ENCODE data around the gene PRKCZ. TPM values are rescaled to one million over a fixed set of nuclear protein-coding genes. Genes with fewer than 3 reads are reported as not detected.

Gene PRKCZ
- total RNA-seq, 2 experiments from 2014 or later: 6.8 to 7.0 TPM

DNA sequence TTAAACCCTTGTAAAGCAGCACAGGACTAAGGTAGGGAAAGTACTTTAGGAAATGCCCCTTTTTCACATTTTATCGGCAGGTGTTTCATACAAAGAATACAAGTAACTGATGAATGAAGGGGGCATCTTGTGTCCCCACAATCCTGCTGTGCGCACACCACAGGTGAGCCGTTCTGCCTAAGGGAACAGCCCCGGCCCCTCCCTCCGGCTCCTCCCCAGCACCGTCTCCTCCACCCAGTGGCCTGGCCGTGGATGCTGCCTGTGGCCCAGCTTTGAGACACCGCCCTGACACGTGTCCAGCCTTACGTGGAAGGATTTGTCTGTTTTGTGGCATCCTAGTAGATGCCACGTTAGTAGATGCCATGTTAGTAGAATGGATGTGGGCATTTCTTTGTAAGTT is 131.5 kb downstream of the PRKCZ start:
- peaks cover 4% of the 10 kb centered on the region for H3K36me3 Mint-ChIP-seq (ENCODE audit: low read depth)
- H3K27ac Mint-ChIP-seq: no peak overlapping the region
- intact Hi-C loops (cut with micrococcal nuclease): no loop called here
- CTCF ChIA-PET: interaction anchor here (3.0 kb wide), 1 partner anchor 7 kb away, joined by 9 read pairs; no protein-coding TSS in a partner anchor
- no peaks in the 10 kb centered on the region for H3K27me3 Mint-ChIP-seq (ENCODE audit: low read depth)
- H3K4me1 Mint-ChIP-seq (ENCODE audit: low read depth): no peaks in the 10 kb centered on the region
- H3K4me3 Mint-ChIP-seq: no peak overlapping the region
- DNase-seq: no peak
- no peaks in the 10 kb centered on the region for H3K9me3 Mint-ChIP-seq

DNA sequence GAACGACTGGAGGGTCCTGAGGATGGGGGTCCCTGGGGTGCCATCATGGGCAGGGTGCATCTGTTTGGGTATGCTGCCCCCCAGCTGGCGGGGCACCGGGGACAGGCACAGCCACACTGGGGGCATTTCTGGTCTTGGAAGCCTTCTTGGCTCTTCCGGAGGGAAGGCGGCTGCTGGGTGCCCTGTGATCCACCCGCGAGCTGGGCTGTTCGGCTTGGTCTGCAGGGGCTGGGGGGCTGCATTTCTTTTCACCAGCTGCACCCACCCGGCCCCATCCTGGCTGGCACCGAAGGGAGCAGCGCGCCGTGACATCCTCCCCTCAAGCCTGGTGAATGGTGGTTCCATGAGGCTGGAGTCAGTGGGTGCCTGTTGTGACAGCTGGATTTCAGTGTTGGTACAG is 132.2 kb downstream of the PRKCZ start:
- CTCF ChIA-PET: interaction anchor here (3.0 kb wide), 1 partner anchor 8 kb away, joined by 9 read pairs; no protein-coding TSS in a partner anchor
- no peaks in the 10 kb centered on the region for H3K27me3 Mint-ChIP-seq (ENCODE audit: low read depth)
- H3K36me3 Mint-ChIP-seq (ENCODE audit: low read depth): peaks cover 4% of the 10 kb centered on the region
- H3K4me3 Mint-ChIP-seq: no peak overlapping the region
- DNase-seq: no peak
- intact Hi-C loops (cut with micrococcal nuclease): no loop called here
- no peaks in the 10 kb centered on the region for H3K9me3 Mint-ChIP-seq
- no peaks in the 10 kb centered on the region for H3K4me1 Mint-ChIP-seq (ENCODE audit: low read depth)
- no peak overlapping the region for H3K27ac Mint-ChIP-seq

DNA sequence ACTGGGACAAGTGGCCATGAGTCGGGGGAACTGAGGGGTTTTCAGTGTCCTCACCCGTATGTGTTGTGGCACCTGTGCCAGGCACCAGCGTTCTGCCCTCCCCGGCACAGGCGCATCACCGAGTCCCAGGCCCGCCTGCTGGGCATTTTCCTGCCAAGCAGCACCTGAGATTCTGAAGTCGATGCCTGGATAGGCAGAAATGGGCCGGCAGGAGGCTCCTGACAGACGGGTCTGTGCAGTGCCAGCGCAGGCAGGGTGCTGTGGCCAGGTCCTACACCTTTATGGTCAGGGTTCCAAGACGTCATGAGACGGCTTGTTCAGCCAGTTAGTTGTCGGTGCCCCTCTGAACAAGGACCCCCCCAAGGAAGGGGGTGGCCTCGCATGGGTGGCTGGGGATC is 133.7 kb downstream of the PRKCZ start:
- no peak for DNase-seq
- CTCF ChIA-PET: interaction anchor here (3.0 kb wide), 1 partner anchor 9 kb away, joined by 9 read pairs; no protein-coding TSS in a partner anchor
- Mint-ChIP-seq H3K27ac (no peak overlapping the region), H3K4me3 (no peak overlapping the region), H3K4me1 (ENCODE audit: low read depth) (no peaks in the 10 kb centered on the region), H3K9me3 (no peaks in the 10 kb centered on the region), H3K36me3 (ENCODE audit: low read depth) (peaks cover 4% of the 10 kb centered on the region), H3K27me3 (ENCODE audit: low read depth) (no peaks in the 10 kb centered on the region)
- intact Hi-C loops (cut with micrococcal nuclease): no loop called here

DNA sequence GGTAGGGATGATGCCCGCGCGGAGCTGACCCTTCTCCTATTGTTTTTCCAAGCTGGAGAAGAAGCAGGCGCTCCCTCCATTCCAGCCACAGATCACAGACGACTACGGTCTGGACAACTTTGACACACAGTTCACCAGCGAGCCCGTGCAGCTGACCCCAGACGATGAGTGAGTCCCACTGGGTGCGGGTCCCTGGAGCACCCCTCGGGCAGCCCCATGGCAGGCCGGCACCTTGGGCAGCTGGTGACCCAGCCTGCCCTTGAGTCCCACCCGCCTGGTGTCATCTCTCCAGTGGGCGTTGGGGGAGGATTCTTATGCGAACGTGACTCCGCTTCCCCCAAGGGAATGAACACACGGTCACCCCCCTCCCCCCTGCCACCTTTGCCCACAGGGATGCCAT is 134.3 kb downstream of the PRKCZ start:
- DNase-seq: no peak
- H3K27ac Mint-ChIP-seq: no peak overlapping the region
- intact Hi-C loops (cut with micrococcal nuclease): no loop called here
- H3K9me3 Mint-ChIP-seq: no peaks in the 10 kb centered on the region
- CTCF ChIA-PET: interaction anchor here (3.0 kb wide), 1 partner anchor 10 kb away, joined by 9 read pairs; no protein-coding TSS in a partner anchor
- no peak overlapping the region for H3K4me3 Mint-ChIP-seq
- H3K4me1 Mint-ChIP-seq (ENCODE audit: low read depth): peaks cover 4% of the 10 kb centered on the region
- peaks cover 6% of the 10 kb centered on the region for H3K36me3 Mint-ChIP-seq (ENCODE audit: low read depth)
- H3K27me3 Mint-ChIP-seq (ENCODE audit: low read depth): no peaks in the 10 kb centered on the region

DNA sequence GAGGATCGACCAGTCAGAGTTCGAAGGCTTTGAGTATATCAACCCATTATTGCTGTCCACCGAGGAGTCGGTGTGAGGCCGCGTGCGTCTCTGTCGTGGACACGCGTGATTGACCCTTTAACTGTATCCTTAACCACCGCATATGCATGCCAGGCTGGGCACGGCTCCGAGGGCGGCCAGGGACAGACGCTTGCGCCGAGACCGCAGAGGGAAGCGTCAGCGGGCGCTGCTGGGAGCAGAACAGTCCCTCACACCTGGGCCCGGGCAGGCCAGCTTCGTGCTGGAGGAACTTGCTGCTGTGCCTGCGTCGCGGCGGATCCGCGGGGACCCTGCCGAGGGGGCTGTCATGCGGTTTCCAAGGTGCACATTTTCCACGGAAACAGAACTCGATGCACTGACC is 134.7 kb downstream of the PRKCZ start:
- Mint-ChIP-seq H3K9me3 (no peaks in the 10 kb centered on the region), H3K36me3 (ENCODE audit: low read depth) (peaks cover 6% of the 10 kb centered on the region), H3K4me3 (no peak overlapping the region), H3K27ac (no peak overlapping the region), H3K4me1 (ENCODE audit: low read depth) (peaks cover 4% of the 10 kb centered on the region), H3K27me3 (ENCODE audit: low read depth) (no peaks in the 10 kb centered on the region)
- CTCF ChIA-PET: interaction anchor here (3.0 kb wide), 1 partner anchor 10 kb away, joined by 9 read pairs; no protein-coding TSS in a partner anchor
- intact Hi-C loops (cut with micrococcal nuclease): no loop called here
- DNase-seq: no peak

DNA sequence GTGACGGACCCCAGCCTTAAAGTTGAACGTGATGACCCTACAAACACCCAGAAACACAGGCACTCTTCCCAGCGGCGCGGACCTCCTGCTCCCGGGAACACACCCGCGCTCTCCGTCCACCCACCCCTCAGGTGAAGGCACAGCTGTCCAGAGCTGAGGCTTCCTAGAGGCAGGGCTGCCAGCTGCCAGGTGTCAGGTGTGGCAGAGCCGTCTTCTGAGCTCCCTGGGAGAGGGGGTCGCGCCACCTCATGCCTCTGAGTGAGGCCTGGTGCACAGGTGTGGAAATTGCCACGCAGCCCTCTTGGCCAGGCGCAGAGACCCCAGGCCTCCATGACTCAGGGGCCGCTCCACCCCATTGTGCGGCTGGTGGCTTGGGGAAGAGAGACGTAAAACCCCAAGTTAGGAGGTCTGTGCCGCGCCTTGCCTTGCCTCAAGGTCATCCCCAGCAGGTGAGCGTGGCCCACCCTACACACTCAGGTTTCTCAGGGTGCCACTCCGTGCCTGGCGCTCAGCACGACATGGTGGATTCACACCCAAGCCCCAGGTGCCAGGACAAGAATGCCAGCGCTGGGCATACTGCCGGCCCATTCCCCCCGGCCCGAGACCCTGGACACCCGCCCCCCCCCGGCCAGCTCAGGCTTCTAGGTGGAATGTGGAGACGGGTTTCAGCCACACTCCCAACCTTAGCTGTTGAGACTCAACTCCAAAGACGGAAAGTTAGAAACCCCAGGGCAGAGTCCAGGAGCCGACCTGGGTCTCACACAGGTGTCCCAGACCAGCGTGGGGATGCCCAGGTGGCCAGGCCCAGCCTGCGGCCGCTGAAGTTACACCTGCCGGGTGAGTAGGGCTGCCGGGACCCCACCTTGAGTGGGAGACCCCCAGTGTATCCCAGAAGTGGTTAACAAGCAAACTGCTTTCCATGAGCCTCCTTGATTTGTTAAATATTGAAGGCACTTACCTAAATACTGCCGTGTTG is 136.0 kb downstream of the PRKCZ start:
- CTCF ChIA-PET: no interaction called here
- Mint-ChIP-seq H3K9me3 (no peaks in the 10 kb centered on the region), H3K4me1 (ENCODE audit: low read depth) (peaks cover 9% of the 10 kb centered on the region)

DNA sequence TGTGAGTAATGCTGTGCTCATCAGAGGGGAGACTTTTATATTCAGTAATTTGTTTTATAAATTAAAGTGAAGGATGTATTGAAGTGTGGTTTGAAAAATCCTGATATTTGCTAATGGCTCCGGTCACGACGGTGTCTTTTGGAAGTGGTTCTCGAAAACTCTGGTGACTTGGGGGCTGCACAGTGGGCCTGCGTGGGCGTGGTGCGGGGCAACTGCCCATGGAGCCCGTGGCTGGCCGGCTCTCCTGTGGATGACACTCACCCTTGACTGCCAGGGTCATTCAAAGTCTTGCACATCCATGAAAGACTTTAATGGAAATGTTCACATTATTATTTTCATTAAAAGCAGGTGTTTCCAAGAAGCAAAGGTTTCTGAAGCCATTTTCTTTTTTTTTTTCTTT is 136.7 kb downstream of the PRKCZ start:
- Mint-ChIP-seq H3K4me1 (ENCODE audit: low read depth) (peaks cover 14% of the 10 kb centered on the region), H3K36me3 (ENCODE audit: low read depth) (peaks cover 6% of the 10 kb centered on the region), H3K27me3 (ENCODE audit: low read depth) (no peaks in the 10 kb centered on the region), H3K9me3 (no peaks in the 10 kb centered on the region), H3K27ac (no peak overlapping the region), H3K4me3 (no peak overlapping the region)
- intact Hi-C loops (cut with micrococcal nuclease): no loop called here
- CTCF ChIA-PET: no interaction called here
- no peak for DNase-seq

More for the DNA sequence above, 136.0 kb downstream of the PRKCZ start:
- no peaks in the 10 kb centered on the region for H3K27me3 Mint-ChIP-seq (ENCODE audit: low read depth)
- no peak for DNase-seq
- no peak overlapping the region for H3K27ac Mint-ChIP-seq
- intact Hi-C loops (cut with micrococcal nuclease): no loop called here
- peaks cover 6% of the 10 kb centered on the region for H3K36me3 Mint-ChIP-seq (ENCODE audit: low read depth)
- no peak overlapping the region for H3K4me3 Mint-ChIP-seq

DNA sequence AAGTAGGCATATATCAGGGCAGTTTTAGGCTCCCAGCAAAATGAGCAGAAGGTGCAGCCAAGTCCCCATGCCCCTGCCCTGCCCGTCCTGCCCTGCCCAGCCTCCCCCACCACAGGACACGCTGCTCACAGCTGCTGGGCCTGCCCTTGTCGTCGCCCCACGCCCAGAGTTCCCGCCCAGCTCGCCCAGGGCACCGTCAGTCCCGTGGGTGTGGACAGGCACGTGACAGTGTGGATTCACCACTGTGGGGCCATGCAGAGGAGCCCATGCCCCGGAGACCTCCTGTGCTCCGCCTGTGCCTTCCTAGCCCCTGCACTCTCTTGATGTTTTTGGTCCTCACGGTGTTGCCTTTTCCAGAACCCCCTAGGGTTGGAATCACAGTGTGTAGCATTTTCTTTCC is 137.4 kb downstream of the PRKCZ start:
- H3K27me3 Mint-ChIP-seq (ENCODE audit: low read depth): no peaks in the 10 kb centered on the region
- no peak for DNase-seq
- CTCF ChIA-PET: no interaction called here
- peaks cover 6% of the 10 kb centered on the region for H3K36me3 Mint-ChIP-seq (ENCODE audit: low read depth)
- no peak overlapping the region for H3K4me3 Mint-ChIP-seq
- intact Hi-C loops (cut with micrococcal nuclease): no loop called here
- H3K9me3 Mint-ChIP-seq: no peaks in the 10 kb centered on the region
- H3K27ac Mint-ChIP-seq: no peak overlapping the region
- peaks cover 16% of the 10 kb centered on the region for H3K4me1 Mint-ChIP-seq (ENCODE audit: low read depth)

DNA sequence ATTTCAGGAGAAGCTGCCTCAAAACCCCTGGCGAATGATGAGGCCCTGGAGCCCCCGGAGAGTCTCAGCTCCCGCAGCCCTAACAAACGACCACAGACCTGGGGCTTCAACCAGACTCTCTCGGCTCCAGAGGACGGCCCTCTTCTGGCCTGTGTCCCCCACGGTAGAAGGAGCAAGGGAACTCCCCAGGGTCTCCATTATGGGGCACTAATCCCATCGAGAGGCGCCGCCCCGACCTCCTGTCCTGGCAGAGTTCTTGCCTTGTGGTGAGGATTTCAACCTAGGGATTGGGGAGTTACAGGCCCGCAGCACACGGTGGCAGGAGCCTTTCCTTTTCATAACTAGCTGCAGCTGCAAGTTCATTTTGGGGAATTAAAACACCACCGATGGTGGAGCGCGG is 138.1 kb downstream of the PRKCZ start:
- H3K36me3 Mint-ChIP-seq (ENCODE audit: low read depth): peaks cover 6% of the 10 kb centered on the region
- intact Hi-C loops (cut with micrococcal nuclease): no loop called here
- no peak for DNase-seq
- H3K27ac Mint-ChIP-seq: no peak overlapping the region
- H3K27me3 Mint-ChIP-seq (ENCODE audit: low read depth): no peaks in the 10 kb centered on the region
- peaks cover 23% of the 10 kb centered on the region for H3K4me1 Mint-ChIP-seq (ENCODE audit: low read depth)
- H3K4me3 Mint-ChIP-seq: peak overlapping the region; percentile 39
- no peaks in the 10 kb centered on the region for H3K9me3 Mint-ChIP-seq
- CTCF ChIA-PET: interaction anchor here (2.2 kb wide), 1 partner anchor 14 kb away, joined by 11 read pairs; no protein-coding TSS in a partner anchor

DNA sequence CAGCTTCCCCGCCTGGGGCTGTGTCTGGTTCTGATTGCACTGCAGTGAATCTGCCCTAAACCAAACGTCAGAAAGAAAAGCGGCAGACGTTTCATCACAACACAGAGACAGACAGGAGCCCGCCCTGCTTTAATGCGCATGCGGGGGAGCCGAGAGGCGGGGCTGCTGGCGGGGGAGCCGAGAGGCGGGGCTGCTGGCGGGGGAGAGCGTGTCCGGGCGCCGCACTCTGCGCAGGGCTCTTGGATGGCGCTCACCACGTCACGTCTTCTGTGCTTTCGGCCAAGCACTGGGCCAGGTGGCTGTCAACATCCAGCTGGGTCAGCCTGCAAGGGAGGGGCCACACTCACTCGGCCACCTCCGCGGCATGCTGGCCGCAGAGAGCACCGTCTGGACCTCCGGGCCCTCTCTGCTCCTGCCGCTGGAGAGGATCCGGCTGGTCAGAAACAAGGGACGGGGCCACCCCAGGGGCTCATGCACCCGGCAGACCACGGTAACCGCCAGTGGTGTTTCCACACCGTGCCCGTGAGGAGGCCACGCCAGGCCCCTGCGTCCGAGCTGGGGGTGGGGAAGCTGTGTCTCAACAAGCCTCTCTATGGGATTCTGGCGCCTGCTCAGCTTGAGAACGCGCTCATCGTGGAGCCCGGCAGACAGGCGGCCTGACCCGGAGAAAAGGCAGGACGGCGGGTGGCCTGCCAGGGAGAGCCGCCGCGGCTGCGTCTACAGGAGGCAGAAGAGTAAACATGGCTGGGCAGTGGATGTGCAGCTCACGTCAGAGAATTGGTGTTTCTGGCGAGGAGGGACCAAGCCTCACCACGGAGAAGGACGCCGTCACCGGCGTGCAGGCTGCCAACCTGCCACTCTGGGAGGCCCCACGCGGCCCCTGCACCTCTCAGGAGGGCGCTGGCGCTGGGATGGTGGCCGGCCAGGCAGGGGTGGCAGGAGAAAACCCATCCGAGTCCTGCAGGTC is 139.5 kb downstream of the PRKCZ start:
- Mint-ChIP-seq H3K4me1 (ENCODE audit: low read depth) (peaks cover 25% of the 10 kb centered on the region), H3K36me3 (ENCODE audit: low read depth) (peaks cover 6% of the 10 kb centered on the region), H3K9me3 (no peaks in the 10 kb centered on the region), H3K4me3 (peak overlapping the region; percentile 74), H3K27me3 (ENCODE audit: low read depth) (no peaks in the 10 kb centered on the region), H3K27ac (peak overlapping the region; percentile 91)
- intact Hi-C loops (cut with micrococcal nuclease): loop anchor here (1.0 kb wide), 1 partner anchor 56 kb away; no protein-coding TSS in a partner anchor
- CTCF ChIA-PET: interaction anchor here (0.6 to 2.2 kb wide), 6 partner anchors 12 to 245 kb away, joined by 3 to 11 read pairs (median 3); no protein-coding TSS in a partner anchor
- peak; percentile 95 for DNase-seq

DNA sequence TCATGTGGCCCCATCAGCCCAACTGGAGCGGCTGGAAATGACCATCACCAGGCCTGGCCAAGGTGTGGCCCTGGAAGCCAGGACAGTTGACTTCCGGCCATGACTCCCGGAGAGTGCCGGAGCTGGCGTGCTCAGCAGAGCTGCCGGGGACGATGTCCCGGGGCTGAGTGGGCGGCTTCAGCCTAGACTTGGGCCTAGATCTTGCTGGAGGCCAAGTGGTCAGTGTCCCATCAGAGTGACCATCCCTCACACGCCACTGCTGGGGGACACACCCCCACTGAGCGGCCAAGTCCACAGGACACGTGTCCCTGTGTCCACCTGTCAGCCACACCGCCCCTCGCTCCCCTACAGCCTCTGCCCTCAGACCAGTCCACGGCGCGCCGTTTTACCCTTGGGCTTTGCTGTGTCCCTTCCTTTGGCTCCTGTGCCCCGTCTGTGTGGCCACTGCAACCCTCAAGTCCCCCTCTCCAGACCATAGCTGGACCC is 140.3 kb downstream of the PRKCZ start:
- peak; percentile 11 for DNase-seq
- peaks cover 4% of the 10 kb centered on the region for H3K36me3 Mint-ChIP-seq (ENCODE audit: low read depth)
- no peaks in the 10 kb centered on the region for H3K27me3 Mint-ChIP-seq (ENCODE audit: low read depth)
- H3K4me3 Mint-ChIP-seq: peak overlapping the region; percentile 34
- H3K4me1 Mint-ChIP-seq (ENCODE audit: low read depth): peaks cover 25% of the 10 kb centered on the region
- no peak overlapping the region for H3K27ac Mint-ChIP-seq
- intact Hi-C loops (cut with micrococcal nuclease): no loop called here
- no peaks in the 10 kb centered on the region for H3K9me3 Mint-ChIP-seq
- CTCF ChIA-PET: interaction anchor here (0.6 to 1.8 kb wide), 3 partner anchors 10 to 192 kb away, joined by 3 to 7 read pairs (median 3); no protein-coding TSS in a partner anchor

Measured in activated naive CD4-positive, alpha-beta T cell treated with anti-CD3 and anti-CD28 coated beads for 36 hours (primary cell).